Osteocyte (in vitro differentiated cells): ENCODE measurements around the gene NEU3. TPM values are rescaled to one million over a fixed set of nuclear protein-coding genes. Genes with fewer than 3 reads are reported as not detected.

Source experiments
- DNase-seq: peaks from one replicate; pipeline ENCODE4 v3.0.0; 2021; ENCODE audit warnings: mixed read lengths; ENCODE audit not compliant: unreplicated experiment; ENCODE audit errors: extremely low spot score
- H3K27ac Mint-ChIP-seq: one replicate; pipeline ENCODE4 v1.8.0; 2021; ENCODE audit warnings: mild to moderate bottlenecking, mixed read lengths; ENCODE audit not compliant: unreplicated experiment
- H3K27me3 Mint-ChIP-seq: one replicate; pipeline ENCODE4 v1.8.0; 2021; ENCODE audit warnings: mixed read lengths; ENCODE audit not compliant: unreplicated experiment
- H3K36me3 Mint-ChIP-seq: one replicate; pipeline ENCODE4 v1.8.0; 2021; ENCODE audit warnings: mixed read lengths; ENCODE audit not compliant: unreplicated experiment
- H3K4me1 Mint-ChIP-seq: one replicate; pipeline ENCODE4 v1.8.0; 2021; ENCODE audit warnings: mixed read lengths; ENCODE audit not compliant: unreplicated experiment
- H3K4me3 Mint-ChIP-seq: one replicate; pipeline ENCODE4 v1.8.0; 2021; ENCODE audit warnings: mild to moderate bottlenecking, moderate library complexity, mixed read lengths; ENCODE audit not compliant: unreplicated experiment
- H3K9me3 Mint-ChIP-seq: one replicate; pipeline ENCODE4 v1.8.0; 2021; ENCODE audit warnings: mixed read lengths; ENCODE audit not compliant: unreplicated experiment
- total RNA-seq: library from RNA; stranded (reverse); gene quantifications from 2 replicates; pipeline ENCODE4 v1.2.1, GENCODE V29; 2021
- TF ChIP-seq, protein P1 (sequence below): fragments of 200-600 bp; sonication (generic); IDR thresholded peaks from 2 replicates; pipeline ENCODE4 v1.5.0; 2021; ENCODE audit warnings: antibody characterized with exemption, mild to moderate bottlenecking, moderate library complexity

Gene NEU3
- total RNA-seq, 1 donor from 2014 or later: 10.1 TPM

DNA sequence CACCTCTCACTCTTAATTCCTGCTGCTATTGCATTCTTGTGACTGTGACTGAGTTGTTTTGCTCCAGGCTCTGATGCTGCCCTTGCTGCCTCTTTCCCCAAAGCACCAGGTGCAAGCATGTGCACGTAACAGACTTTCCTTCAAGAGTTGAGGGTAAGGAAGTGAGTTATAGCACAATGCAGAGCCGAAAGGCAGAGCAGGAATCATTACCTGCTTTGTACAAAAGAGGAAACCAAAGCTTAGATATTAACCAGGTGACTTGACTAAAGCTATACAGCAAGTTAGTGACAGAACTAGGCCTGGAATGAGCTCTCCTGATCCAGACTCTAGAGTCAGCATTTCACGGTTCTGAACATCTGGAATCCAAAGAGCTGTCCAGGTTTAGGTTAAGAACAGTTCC is 33.6 kb downstream of the NEU3 start:
- Mint-ChIP-seq H3K4me1 (no peaks in the 10 kb centered on the region), H3K9me3 (peaks cover 7% of the 10 kb centered on the region), H3K4me3 (no peak overlapping the region), H3K36me3 (peaks cover 5% of the 10 kb centered on the region), H3K27me3 (peaks cover 3% of the 10 kb centered on the region), H3K27ac (no peak overlapping the region)
- no peak for DNase-seq
- TF ChIP-seq, protein P1, sequence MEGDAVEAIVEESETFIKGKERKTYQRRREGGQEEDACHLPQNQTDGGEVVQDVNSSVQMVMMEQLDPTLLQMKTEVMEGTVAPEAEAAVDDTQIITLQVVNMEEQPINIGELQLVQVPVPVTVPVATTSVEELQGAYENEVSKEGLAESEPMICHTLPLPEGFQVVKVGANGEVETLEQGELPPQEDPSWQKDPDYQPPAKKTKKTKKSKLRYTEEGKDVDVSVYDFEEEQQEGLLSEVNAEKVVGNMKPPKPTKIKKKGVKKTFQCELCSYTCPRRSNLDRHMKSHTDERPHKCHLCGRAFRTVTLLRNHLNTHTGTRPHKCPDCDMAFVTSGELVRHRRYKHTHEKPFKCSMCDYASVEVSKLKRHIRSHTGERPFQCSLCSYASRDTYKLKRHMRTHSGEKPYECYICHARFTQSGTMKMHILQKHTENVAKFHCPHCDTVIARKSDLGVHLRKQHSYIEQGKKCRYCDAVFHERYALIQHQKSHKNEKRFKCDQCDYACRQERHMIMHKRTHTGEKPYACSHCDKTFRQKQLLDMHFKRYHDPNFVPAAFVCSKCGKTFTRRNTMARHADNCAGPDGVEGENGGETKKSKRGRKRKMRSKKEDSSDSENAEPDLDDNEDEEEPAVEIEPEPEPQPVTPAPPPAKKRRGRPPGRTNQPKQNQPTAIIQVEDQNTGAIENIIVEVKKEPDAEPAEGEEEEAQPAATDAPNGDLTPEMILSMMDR: no peak

DNA sequence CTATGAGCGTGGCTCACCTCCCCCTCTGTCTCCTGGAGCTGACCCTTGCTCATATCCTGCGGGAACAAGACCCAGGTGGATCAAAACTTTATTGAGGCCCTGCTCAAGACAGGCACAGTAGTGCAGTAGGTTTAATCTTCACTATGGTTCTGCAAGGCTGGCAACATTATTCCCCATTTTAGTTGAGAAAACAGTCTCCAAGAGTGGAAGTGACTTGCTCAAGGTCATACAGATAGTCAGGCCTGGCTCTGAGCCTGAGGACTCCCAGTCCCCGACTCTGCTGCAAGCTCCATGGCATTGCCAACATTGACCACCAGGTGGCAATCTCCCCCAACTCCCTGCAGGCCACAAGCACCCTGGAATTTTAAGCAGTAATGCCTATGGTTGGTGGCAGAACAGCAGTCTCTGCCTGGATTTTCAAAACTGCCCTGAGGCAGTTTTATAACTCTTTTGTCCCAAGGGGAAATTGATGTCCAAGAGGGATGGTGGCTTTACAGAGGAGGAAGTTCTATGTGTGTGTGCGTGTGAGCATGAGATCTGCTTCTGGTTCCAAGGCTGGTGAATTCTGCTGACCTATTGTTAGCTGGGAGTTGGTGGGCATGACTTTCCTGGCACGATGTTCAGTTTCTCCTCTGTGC is 34.1 kb downstream of the NEU3 start:
- Mint-ChIP-seq H3K9me3 (peaks cover 7% of the 10 kb centered on the region), H3K4me1 (no peaks in the 10 kb centered on the region), H3K27ac (no peak overlapping the region), H3K36me3 (peaks cover 5% of the 10 kb centered on the region), H3K27me3 (peaks cover 9% of the 10 kb centered on the region), H3K4me3 (no peak overlapping the region)
- TF ChIP-seq, protein P1: peak; percentile 97
- peak; percentile 94 for DNase-seq

DNA sequence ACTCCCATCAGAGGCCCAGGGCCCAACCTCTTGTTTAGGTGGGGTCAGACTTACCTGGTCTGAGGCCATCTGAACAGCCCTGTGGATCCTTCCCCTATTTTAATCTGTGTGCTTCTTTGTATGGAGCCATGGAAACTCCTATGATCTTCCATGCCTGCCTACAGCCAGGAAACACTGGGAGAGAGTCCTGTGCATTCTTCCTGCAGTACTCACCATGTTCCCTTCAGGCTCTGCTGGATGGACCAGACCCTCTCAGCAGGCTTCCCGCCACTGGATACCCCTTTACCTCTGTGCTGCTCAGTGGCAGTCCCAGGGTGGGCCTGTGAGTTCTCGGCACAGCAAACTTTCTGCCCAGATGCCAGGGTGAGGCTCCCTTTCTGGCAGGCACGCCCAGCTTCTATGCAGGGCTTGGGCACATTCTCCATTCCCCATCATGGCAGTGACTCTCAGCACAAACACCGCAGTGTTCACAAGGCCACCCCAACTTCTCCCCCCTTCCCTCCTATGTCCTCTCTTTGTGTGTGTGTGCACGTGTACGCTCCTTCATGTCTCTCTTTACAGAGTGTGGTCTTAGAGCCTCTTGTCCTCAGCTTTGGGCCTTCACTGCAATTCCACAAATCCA is 34.8 kb downstream of the NEU3 start:
- no peak overlapping the region for H3K27ac Mint-ChIP-seq
- peaks cover 7% of the 10 kb centered on the region for H3K9me3 Mint-ChIP-seq
- TF ChIP-seq, protein P1: no peak
- peaks cover 4% of the 10 kb centered on the region for H3K36me3 Mint-ChIP-seq
- peak; percentile 70 for DNase-seq
- peaks cover 16% of the 10 kb centered on the region for H3K27me3 Mint-ChIP-seq
- H3K4me3 Mint-ChIP-seq: no peak overlapping the region
- no peaks in the 10 kb centered on the region for H3K4me1 Mint-ChIP-seq

DNA sequence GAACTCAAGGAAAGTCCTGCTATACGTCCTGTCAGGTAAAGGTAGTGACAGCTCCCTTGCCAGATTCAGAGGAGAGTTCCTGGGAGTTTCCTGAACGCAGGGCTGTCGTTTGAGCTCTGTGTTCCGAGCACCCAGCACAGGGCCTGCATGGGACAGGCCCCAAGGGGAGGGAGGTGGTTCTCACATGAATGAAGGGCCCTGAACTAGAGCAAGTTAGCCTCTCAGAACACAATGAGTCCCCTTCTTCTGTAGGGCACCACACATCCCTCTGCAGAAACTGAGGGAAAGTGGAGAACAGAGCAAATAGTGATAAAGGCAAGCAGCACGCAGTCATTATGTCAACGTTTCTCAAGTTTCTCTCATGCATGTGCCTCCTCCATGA is 35.3 kb downstream of the NEU3 start:
- Mint-ChIP-seq H3K36me3 (no peaks in the 10 kb centered on the region), H3K27me3 (peaks cover 19% of the 10 kb centered on the region), H3K27ac (no peak overlapping the region), H3K4me1 (no peaks in the 10 kb centered on the region), H3K4me3 (no peak overlapping the region), H3K9me3 (peaks cover 2% of the 10 kb centered on the region)
- TF ChIP-seq, protein P1: no peak
- no peak for DNase-seq

DNA sequence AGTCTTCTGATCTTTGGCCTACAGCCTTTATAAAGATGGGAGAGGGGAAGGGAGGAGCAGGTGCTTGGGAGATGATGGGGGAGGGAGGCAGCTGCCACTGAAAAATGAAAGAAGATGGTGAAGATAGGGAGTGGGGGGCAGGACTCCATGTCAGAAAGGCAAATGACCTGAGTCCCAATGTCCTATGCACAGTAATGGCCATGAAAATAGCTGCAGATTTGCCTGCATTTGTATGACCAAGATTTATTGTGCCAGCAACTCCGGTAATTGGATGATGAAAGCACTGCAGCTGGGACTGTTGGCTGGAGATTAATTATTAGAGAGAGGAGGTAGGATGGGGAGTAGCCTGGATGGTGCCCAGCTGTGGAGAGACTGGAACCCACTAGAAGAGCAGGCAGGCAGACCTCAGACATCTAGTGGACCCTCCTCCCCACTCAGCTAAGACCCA is 36.1 kb downstream of the NEU3 start:
- Mint-ChIP-seq H3K36me3 (no peaks in the 10 kb centered on the region), H3K4me1 (no peaks in the 10 kb centered on the region), H3K4me3 (no peak overlapping the region), H3K27ac (no peak overlapping the region), H3K9me3 (no peaks in the 10 kb centered on the region), H3K27me3 (peaks cover 24% of the 10 kb centered on the region)
- TF ChIP-seq, protein P1: no peak
- DNase-seq: peak; percentile 51
